Transverse colon (tissue), 4 donors: ENCODE measurements around the gene KRT71. TPM values are rescaled to one million over a fixed set of nuclear protein-coding genes. Genes with fewer than 3 reads are reported as not detected.

Experiments used
- DNase-seq: peaks from one replicate; pipeline ENCODE4 v3.0.0-alpha.2; 2019
- H3K27ac ChIP-seq, 4 donors: fragments of 200-600 bp; sonication (generic); 2 replicates each; pipeline ENCODE4 v1.5.1; 2016 to 2018; ENCODE audit warnings: inconsistent platforms in 4 of 4
- H3K27me3 ChIP-seq: fragments of 200-600 bp; sonication (generic); 2 replicates; pipeline ENCODE4 v1.5.1; 2017; ENCODE audit warnings: inconsistent platforms
- H3K36me3 ChIP-seq, 4 donors: fragments of 200-600 bp; sonication (generic); 2 replicates each; pipeline ENCODE4 v1.5.1; 2017 to 2019; ENCODE audit warnings: inconsistent platforms in 4 of 4
- H3K4me1 ChIP-seq, 4 donors: fragments of 200-600 bp; sonication (generic); 2 replicates each; pipeline ENCODE4 v1.5.1; 2017 to 2020; ENCODE audit warnings: inconsistent platforms in 4 of 4
- H3K4me3 ChIP-seq, 4 donors: fragments of 200-600 bp; sonication (generic); 1 replicate in 1 of 4; 2 replicates in 3 of 4; pipeline versions ENCODE4 v1.5.1 to v1.6.1; 2017 to 2019; ENCODE audit warnings: inconsistent platforms in 4 of 4
- H3K9me3 ChIP-seq, 2 donors: fragments of 200-600 bp; sonication (generic); 2 replicates each; pipeline ENCODE4 v1.5.1; 2017 to 2019; ENCODE audit warnings: inconsistent platforms in 2 of 2
- CTCF ChIP-seq, 5 experiments: fragments of 200-600 bp in 3 of 5; fragments of 450-650 bp in 2 of 5; sonication (generic) in 3 of 5; IDR thresholded peaks; 1 replicate in 2 of 5; 2 replicates in 3 of 5; pipeline ENCODE4 v1.5.1; 2016 to 2017; ENCODE audit warnings: antibody characterized with exemption in 5 of 5, inconsistent platforms in 3 of 5, mild to moderate bottlenecking in 2 of 5, moderate library complexity in 1 of 5
- EP300 ChIP-seq: sonication (generic); formaldehyde crosslinking; IDR thresholded peaks from one replicate; pipeline ENCODE4 v1.6.1; 2017; ENCODE audit warnings: antibody characterized with exemption, low read depth
- POLR2A ChIP-seq: fragments of 450-650 bp; IDR thresholded peaks from one replicate; pipeline ENCODE4 v1.6.1; 2016; ENCODE audit warnings: antibody characterized with exemption, mild to moderate bottlenecking, moderate library complexity
- POLR2AphosphoS5 ChIP-seq, 3 donors: sonication (generic); formaldehyde crosslinking; IDR thresholded peaks; one replicate each; pipeline ENCODE4 v1.6.1; 2016; ENCODE audit warnings: antibody characterized with exemption in 3 of 3
- WGBS, 2 donors: methylation state at CpG; one replicate each; pipeline ENCODE4 v1.1.5; 2018; ENCODE audit warnings: low coverage in 1 of 2; 5-methylcytosine and 5-hydroxymethylcytosine counted together
- in situ Hi-C, 4 donors: fragments of 200-750 bp; cut with MboI; loops; one replicate each; pipeline versions ENCODE4 v1.15.0 to v1.15.1; 2017; ENCODE audit warnings: low sequenced_read_pairs in 3 of 4, low pct_ligation_motif_present in 1 of 4, low pct_unique_long_range_greater_than_20kb in 1 of 4
- intact Hi-C: fragments of 100-400 bp; cut with DNase I; formaldehyde crosslinking; loops from one replicate; pipeline ENCODE4 v1.15.1; 2023; ENCODE audit warnings: low total_unique reads
- total RNA-seq, 4 donors: library from RNA; depleted of rRNA; stranded (reverse); fragments of >200 nt; gene quantifications; one replicate each; pipeline ENCODE4 v1.1.0, GENCODE V29; 2016

The KRT71 gene
- total RNA-seq, 4 donors from 2014 or later, result not detected

GRCh38 chr12:52517888-52518287 lies 35.1 kb downstream of the KRT71 start:
- intact Hi-C loops, result loop anchor here (10.0 kb wide), 1 partner anchor 143 kb away; no protein-coding TSS in a partner anchor

GRCh38 chr12:52517005-52517835 lies 35.7 kb downstream of the KRT71 start:
- no peak for DNase-seq
- TF ChIP-seq EP300 (no peak), POLR2A (no peak), POLR2AphosphoS5 (IDR thresholded peaks at IDR 0.05) (no peak), CTCF (IDR thresholded peaks at IDR 0.05) (no peak)
- no peaks in the 10 kb centered on the region for H3K36me3 ChIP-seq
- in situ Hi-C loops (no loop called here), intact Hi-C loops (loop anchor here (10.0 kb wide), 1 partner anchor 142 kb away; no protein-coding TSS in a partner anchor)
- 86 to 94% methylated on average over 7 to 14 of the region's 14 CpGs for WGBS, 2 donors
- no peaks in the 10 kb centered on the region for H3K27me3 ChIP-seq
- no peaks in the 10 kb centered on the region for H3K4me1 ChIP-seq
- H3K27ac ChIP-seq, result no peak overlapping the region
- H3K9me3 ChIP-seq, result no peaks in the 10 kb centered on the region
- H3K4me3 ChIP-seq, result no peak overlapping the region

More at GRCh38 chr12:52517888-52518287, 35.1 kb downstream of the KRT71 start:
- TF ChIP-seq POLR2AphosphoS5 (IDR thresholded peaks at IDR 0.05), result no peak
- no peak for TF ChIP-seq CTCF (IDR thresholded peaks at IDR 0.05)
- no peak for TF ChIP-seq POLR2A
- no peak for TF ChIP-seq EP300
- WGBS, 2 donors, result 93% methylated on average over 5 of the region's 5 CpGs; no CpG with 5 or more reads in 1 of the 2 donors
- Histone ChIP-seq H3K4me3 (no peak overlapping the region), H3K4me1 (no peaks in the 10 kb centered on the region), H3K9me3 (no peaks in the 10 kb centered on the region), H3K27me3 (no peaks in the 10 kb centered on the region), H3K36me3 (no peaks in the 10 kb centered on the region), H3K27ac (no peak overlapping the region)
- DNase-seq, result no peak
- in situ Hi-C loops, result no loop called here

GRCh38 chr12:52515927-52516831 lies 36.8 kb downstream of the KRT71 start:
- WGBS, 2 donors, result 76 to 78% methylated on average over 3 to 11 of the region's 15 CpGs
- Histone ChIP-seq H3K27ac (no peak overlapping the region), H3K36me3 (no peaks in the 10 kb centered on the region), H3K4me3 (no peak overlapping the region), H3K27me3 (no peaks in the 10 kb centered on the region), H3K9me3 (peaks cover 0 to 1% of the 10 kb centered on the region in 2 donors), H3K4me1 (no peaks in the 10 kb centered on the region)
- in situ Hi-C loops, result no loop called here
- TF ChIP-seq POLR2AphosphoS5 (IDR thresholded peaks at IDR 0.05), result no peak
- no peak for TF ChIP-seq EP300
- no peak for TF ChIP-seq CTCF (IDR thresholded peaks at IDR 0.05)
- no peak for TF ChIP-seq POLR2A
- intact Hi-C loops, result loop anchor here (10.0 kb wide), 1 partner anchor 141 kb away; no protein-coding TSS in a partner anchor
- DNase-seq, result no peak

GRCh38 chr12:52515319-52515646 lies 37.7 kb downstream of the KRT71 start:
- intact Hi-C loops, result loop anchor here (10.0 kb wide), 1 partner anchor 140 kb away; no protein-coding TSS in a partner anchor
- WGBS, 2 donors, result 84% methylated on average over 1 of the region's 1 CpG; no CpG with 5 or more reads in 1 of the 2 donors

More at GRCh38 chr12:52515319-52515646, 37.7 kb downstream of the KRT71 start:
- TF ChIP-seq POLR2A (no peak), POLR2AphosphoS5 (IDR thresholded peaks at IDR 0.05) (no peak), CTCF (IDR thresholded peaks at IDR 0.05) (no peak), EP300 (no peak)
- Histone ChIP-seq H3K27ac (no peak overlapping the region), H3K9me3 (peaks cover 0 to 9% of the 10 kb centered on the region in 2 donors), H3K4me3 (no peak overlapping the region), H3K27me3 (peaks cover 3% of the 10 kb centered on the region), H3K36me3 (no peaks in the 10 kb centered on the region), H3K4me1 (no peaks in the 10 kb centered on the region)
- in situ Hi-C loops, result no loop called here
- DNase-seq, result no peak
